Measurements from ENCODE around the gene HPS5. TPM values are rescaled to one million over a fixed set of nuclear protein-coding genes. Genes with fewer than 3 reads are reported as not detected.

HPS5 gene, protein sequence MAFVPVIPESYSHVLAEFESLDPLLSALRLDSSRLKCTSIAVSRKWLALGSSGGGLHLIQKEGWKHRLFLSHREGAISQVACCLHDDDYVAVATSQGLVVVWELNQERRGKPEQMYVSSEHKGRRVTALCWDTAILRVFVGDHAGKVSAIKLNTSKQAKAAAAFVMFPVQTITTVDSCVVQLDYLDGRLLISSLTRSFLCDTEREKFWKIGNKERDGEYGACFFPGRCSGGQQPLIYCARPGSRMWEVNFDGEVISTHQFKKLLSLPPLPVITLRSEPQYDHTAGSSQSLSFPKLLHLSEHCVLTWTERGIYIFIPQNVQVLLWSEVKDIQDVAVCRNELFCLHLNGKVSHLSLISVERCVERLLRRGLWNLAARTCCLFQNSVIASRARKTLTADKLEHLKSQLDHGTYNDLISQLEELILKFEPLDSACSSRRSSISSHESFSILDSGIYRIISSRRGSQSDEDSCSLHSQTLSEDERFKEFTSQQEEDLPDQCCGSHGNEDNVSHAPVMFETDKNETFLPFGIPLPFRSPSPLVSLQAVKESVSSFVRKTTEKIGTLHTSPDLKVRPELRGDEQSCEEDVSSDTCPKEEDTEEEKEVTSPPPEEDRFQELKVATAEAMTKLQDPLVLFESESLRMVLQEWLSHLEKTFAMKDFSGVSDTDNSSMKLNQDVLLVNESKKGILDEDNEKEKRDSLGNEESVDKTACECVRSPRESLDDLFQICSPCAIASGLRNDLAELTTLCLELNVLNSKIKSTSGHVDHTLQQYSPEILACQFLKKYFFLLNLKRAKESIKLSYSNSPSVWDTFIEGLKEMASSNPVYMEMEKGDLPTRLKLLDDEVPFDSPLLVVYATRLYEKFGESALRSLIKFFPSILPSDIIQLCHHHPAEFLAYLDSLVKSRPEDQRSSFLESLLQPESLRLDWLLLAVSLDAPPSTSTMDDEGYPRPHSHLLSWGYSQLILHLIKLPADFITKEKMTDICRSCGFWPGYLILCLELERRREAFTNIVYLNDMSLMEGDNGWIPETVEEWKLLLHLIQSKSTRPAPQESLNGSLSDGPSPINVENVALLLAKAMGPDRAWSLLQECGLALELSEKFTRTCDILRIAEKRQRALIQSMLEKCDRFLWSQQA
- total RNA-seq (2014; rRNA removed; shearing (Covaris generic)) = 36.9 and 40.5 TPM in 2 replicates

DNA sequence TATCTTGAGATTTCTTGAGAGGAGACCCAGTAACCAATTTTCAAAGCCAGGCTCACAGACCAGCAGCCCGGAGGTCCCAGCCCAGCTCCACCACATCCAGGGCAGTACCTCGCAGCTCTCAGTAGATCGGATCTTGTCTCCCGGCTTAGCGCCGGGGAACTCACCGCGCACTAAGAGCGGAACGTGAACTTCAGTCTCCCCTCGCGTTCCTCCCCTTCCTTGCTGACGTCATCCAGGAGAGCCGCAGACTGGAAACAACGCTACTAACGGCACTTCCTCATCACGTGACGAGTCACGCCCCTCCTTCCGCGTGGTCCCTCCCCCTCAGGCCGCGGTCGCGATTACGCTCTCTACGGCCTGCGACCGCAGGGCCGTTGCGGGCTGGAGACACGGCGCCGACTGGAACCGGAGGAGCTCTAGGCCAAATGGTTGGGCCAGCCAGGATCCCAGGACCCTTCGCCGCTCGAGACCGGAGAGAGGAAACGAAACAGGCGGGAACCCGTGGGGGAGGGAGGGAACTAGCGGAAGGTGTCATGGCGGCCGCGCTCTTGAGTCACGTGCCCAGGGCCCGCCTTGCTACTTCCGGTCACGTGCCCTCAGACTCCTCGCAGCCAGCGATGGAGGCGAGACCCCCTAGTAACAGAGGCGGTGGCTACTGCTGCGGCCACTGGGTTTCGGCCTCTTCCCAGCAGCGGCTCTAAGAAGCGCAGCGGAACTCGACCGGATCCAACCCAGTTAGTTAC, at the start of gene HPS5, which contains the start of gene GTF2H1:
Gene HPS5 (minus strand): TSS at position 172 of the 743 bp plus-strand sequence. CDS start 4,282 bp downstream, outside the sequence.
Gene GTF2H1 (plus strand): TSS at position 599 of the 743 bp plus-strand sequence. CDS start 10,508 bp downstream, outside the sequence.
- H3K27me3 ChIP-seq = no peaks in the 10 kb centered on the region
- peak within 1 kb of the TSS; percentile 100 for H3K27ac ChIP-seq
- no peaks in the 10 kb centered on the region for H3K9me3 ChIP-seq (replicated peaks)
- no peaks in the 10 kb centered on the region for H3K4me1 ChIP-seq
- DNase-seq = peak; percentile 99
- peaks cover 17% of the 10 kb centered on the region for H3K36me3 ChIP-seq
- peak within 1 kb of the TSS; percentile 95 for H3K4me3 ChIP-seq

GRCh38 chr11:18371279-18371678, 49.3 kb upstream of the HPS5 start:
- Histone ChIP-seq H3K36me3 (peaks cover 9% of the 10 kb centered on the region), H3K9me3 (replicated peaks) (no peaks in the 10 kb centered on the region), H3K27ac (no peak overlapping the region), H3K4me3 (no peak overlapping the region), H3K4me1 (no peaks in the 10 kb centered on the region), H3K27me3 (no peaks in the 10 kb centered on the region)
- DNase-seq = no peak

- no peak overlapping the region for H3K4me3 ChIP-seq
- no peak for DNase-seq
- H3K36me3 ChIP-seq = peaks cover 18% of the 10 kb centered on the region
- no peaks in the 10 kb centered on the region for H3K27me3 ChIP-seq
- no peaks in the 10 kb centered on the region for H3K4me1 ChIP-seq
- no peaks in the 10 kb centered on the region for H3K9me3 ChIP-seq (replicated peaks)
- no peak overlapping the region for H3K27ac ChIP-seq
Measured at GRCh38 chr11:18369398-18369797, 47.5 kb upstream of the HPS5 start.

DNA sequence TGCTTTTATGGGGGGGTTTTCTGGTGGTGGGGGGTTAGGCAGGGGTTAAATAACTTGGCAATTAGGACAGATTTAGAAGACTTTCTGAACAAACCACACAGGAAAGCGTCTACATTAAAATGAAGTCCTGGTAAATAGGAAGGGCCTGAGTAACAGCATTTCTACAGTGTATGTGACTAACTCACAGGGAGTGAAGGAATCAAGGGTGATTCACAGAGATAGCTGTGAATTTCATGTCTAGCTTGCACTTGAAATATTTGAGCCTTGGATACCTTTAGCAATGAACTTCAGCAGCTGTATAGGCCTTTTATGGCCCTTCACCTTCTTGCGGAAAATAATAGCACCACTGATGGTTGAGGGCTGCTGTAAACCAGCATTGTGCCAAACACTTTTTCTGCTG, 46.3 kb upstream of the HPS5 start:
- Histone ChIP-seq H3K27ac (no peak overlapping the region), H3K4me1 (no peaks in the 10 kb centered on the region), H3K27me3 (no peaks in the 10 kb centered on the region), H3K4me3 (no peak overlapping the region), H3K9me3 (replicated peaks) (no peaks in the 10 kb centered on the region), H3K36me3 (peaks cover 21% of the 10 kb centered on the region)
- DNase-seq = no peak

- Histone ChIP-seq H3K4me3 (no peak overlapping the region), H3K36me3 (peaks cover 25% of the 10 kb centered on the region), H3K27me3 (no peaks in the 10 kb centered on the region), H3K9me3 (replicated peaks) (no peaks in the 10 kb centered on the region), H3K27ac (no peak overlapping the region), H3K4me1 (no peaks in the 10 kb centered on the region)
- DNase-seq = no peak
Measured at GRCh38 chr11:18367431-18367830, 45.5 kb upstream of the HPS5 start.

DNA sequence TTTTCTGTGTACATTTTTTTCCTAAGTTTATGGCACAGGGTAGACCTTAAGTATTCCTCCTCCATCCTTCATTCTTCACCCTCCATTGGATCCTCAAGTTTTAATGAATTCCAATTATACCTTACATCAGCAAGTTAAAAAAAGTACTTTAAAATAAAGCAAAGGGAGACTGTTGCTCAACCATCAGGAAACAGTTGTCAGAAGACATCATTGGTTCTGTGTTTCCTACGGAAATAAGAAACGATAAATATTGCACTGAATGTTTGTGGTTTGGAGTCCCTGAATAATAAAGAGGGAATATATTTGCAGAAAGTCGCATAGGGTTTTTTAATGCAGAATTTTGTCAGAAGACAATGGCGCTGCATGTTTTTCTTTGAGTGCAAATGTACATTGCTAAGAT, 44.3 kb upstream of the HPS5 start:
- H3K27ac ChIP-seq = no peak overlapping the region
- DNase-seq = no peak
- H3K4me3 ChIP-seq = no peak overlapping the region
- peaks cover 36% of the 10 kb centered on the region for H3K36me3 ChIP-seq
- no peaks in the 10 kb centered on the region for H3K4me1 ChIP-seq
- H3K27me3 ChIP-seq = no peaks in the 10 kb centered on the region
- H3K9me3 ChIP-seq (replicated peaks) = no peaks in the 10 kb centered on the region

DNA sequence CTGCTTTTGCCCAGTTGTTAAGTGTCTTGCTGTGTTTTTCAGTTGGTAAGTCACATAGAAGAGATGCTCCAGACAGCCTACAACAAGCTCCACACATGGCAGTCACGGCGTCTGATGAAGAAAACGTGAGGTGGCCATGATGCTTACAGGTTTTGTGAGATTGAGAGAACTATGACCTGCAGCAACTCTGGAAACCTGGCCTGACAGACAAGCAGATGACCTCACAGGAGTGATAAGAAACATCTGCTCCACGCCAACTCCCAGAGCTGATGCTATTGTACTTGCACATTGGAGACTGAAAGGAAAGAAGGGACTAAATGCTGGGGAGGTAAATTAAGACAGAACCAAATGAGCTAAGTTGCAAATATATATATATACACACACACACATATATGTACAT, 43.8 kb upstream of the HPS5 start:
- no peak overlapping the region for H3K27ac ChIP-seq
- H3K4me1 ChIP-seq = no peaks in the 10 kb centered on the region
- H3K4me3 ChIP-seq = no peak overlapping the region
- peaks cover 42% of the 10 kb centered on the region for H3K36me3 ChIP-seq
- DNase-seq = no peak
- H3K9me3 ChIP-seq (replicated peaks) = no peaks in the 10 kb centered on the region
- H3K27me3 ChIP-seq = no peaks in the 10 kb centered on the region

GRCh38 chr11:18364495-18365073, 42.6 kb upstream of the HPS5 start:
- no peaks in the 10 kb centered on the region for H3K27me3 ChIP-seq
- no peak overlapping the region for H3K27ac ChIP-seq
- no peak for DNase-seq
- no peak overlapping the region for H3K4me3 ChIP-seq
- no peaks in the 10 kb centered on the region for H3K9me3 ChIP-seq (replicated peaks)
- H3K36me3 ChIP-seq = peaks cover 45% of the 10 kb centered on the region
- H3K4me1 ChIP-seq = no peaks in the 10 kb centered on the region

- no peak overlapping the region for H3K27ac ChIP-seq
- H3K4me1 ChIP-seq = no peaks in the 10 kb centered on the region
- H3K36me3 ChIP-seq = peaks cover 53% of the 10 kb centered on the region
Measured at GRCh38 chr11:18361154-18361553, 39.2 kb upstream of the HPS5 start.

DNA sequence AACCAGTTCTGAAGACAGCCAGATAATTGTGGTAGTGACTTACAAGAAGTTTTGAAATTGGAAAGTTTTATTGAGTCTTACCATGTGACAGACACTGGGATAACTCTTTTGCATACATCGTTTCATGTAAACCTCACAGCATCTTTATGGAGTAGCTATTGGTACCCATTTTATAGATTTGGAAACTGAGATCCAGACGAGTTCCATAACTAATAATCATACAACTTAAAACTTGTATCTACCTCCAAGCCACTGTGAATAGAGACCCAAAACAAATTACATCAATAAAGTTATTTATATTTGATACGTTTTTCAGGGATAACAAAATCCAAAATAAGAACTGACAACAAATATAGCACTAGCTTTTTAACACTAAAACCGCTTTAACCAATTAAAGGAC, 36.7 kb upstream of the HPS5 start:
- H3K27me3 ChIP-seq = no peaks in the 10 kb centered on the region
- DNase-seq = no peak
- no peaks in the 10 kb centered on the region for H3K9me3 ChIP-seq (replicated peaks)
- no peak overlapping the region for H3K27ac ChIP-seq
- peaks cover 60% of the 10 kb centered on the region for H3K36me3 ChIP-seq
- H3K4me3 ChIP-seq = no peak overlapping the region
- no peaks in the 10 kb centered on the region for H3K4me1 ChIP-seq

More at GRCh38 chr11:18361154-18361553, 39.2 kb upstream of the HPS5 start:
- DNase-seq = no peak
- H3K27me3 ChIP-seq = no peaks in the 10 kb centered on the region
- no peaks in the 10 kb centered on the region for H3K9me3 ChIP-seq (replicated peaks)
- H3K4me3 ChIP-seq = no peak overlapping the region

GRCh38 chr11:18352581-18352980, 30.6 kb upstream of the HPS5 start:
- H3K27ac ChIP-seq = no peak overlapping the region
- H3K36me3 ChIP-seq = peaks cover 56% of the 10 kb centered on the region
- no peaks in the 10 kb centered on the region for H3K27me3 ChIP-seq
- no peaks in the 10 kb centered on the region for H3K9me3 ChIP-seq (replicated peaks)
- no peaks in the 10 kb centered on the region for H3K4me1 ChIP-seq
- no peak overlapping the region for H3K4me3 ChIP-seq
- DNase-seq = no peak

DNA sequence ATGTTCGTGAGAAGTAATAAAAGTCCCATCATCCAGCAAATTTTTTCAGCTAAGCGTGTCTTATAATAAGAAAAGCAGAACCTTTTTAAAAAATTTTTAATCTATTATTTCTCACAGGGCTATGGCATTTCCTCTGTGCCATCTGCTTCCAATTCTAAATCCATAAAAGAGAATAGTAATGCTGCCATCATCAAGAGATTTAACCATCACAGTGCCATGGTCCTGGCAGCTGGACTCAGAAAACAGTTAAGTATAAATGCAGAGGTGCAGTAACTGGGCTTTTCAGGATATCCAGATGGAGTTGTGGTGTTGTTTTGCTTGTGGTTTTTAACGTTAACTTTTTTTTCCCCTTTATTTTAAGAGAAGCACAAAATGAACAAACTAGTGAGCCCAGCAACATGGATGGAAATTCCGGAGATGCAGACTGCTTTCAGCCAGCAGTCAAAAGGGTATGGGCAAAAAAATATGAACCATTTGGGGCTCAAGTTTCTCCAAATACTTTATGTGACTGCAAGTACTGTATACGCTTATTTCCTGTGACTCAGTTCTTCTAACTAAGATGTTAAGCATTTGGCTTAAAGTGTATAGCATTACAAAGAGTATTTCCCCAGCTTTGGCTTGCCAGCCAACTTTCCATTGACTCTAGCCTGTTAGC, 25.7 kb upstream of the HPS5 start:
- peaks cover 51% of the 10 kb centered on the region for H3K36me3 ChIP-seq
- DNase-seq = no peak
- H3K27ac ChIP-seq = no peak overlapping the region
- no peaks in the 10 kb centered on the region for H3K27me3 ChIP-seq
- H3K4me1 ChIP-seq = no peaks in the 10 kb centered on the region
- no peak overlapping the region for H3K4me3 ChIP-seq
- no peaks in the 10 kb centered on the region for H3K9me3 ChIP-seq (replicated peaks)

DNA sequence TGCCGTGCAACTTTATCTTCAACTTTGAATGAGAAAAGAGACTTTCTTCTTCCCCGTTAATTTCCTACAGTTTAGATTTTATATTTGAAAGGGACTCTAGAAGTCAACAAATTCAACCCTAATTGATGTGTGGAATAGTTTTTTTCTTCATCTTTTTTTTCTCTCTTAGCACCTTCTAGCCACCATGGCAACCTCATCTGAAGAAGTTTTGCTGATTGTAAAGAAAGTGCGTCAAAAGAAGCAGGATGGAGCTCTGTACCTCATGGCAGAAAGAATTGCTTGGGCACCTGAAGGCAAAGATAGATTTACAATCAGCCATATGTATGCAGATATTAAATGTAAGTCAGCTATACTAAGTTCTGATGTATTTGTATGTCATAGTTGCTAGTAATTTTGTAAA, 11.0 kb upstream of the HPS5 start:
- Histone ChIP-seq H3K27ac (no peak overlapping the region), H3K9me3 (replicated peaks) (no peaks in the 10 kb centered on the region), H3K27me3 (no peaks in the 10 kb centered on the region), H3K4me3 (no peak overlapping the region), H3K36me3 (peaks cover 73% of the 10 kb centered on the region), H3K4me1 (0 out of 2 replicates have a peak, but pooled peaks cover 11% of the 10 kb centered on the region)
- DNase-seq = no peak

Data from SJCRH30 (cell line).